ENCODE results near the gene DENND1A. TPM values are rescaled to one million over a fixed set of nuclear protein-coding genes. Genes with fewer than 3 reads are reported as not detected.
"Not testable (repeated sequence)": the region's sequence is repeated elsewhere in the genome, so short reads cannot be mapped to it uniquely, and the experiment has no call there.

Gene DENND1A, protein sequence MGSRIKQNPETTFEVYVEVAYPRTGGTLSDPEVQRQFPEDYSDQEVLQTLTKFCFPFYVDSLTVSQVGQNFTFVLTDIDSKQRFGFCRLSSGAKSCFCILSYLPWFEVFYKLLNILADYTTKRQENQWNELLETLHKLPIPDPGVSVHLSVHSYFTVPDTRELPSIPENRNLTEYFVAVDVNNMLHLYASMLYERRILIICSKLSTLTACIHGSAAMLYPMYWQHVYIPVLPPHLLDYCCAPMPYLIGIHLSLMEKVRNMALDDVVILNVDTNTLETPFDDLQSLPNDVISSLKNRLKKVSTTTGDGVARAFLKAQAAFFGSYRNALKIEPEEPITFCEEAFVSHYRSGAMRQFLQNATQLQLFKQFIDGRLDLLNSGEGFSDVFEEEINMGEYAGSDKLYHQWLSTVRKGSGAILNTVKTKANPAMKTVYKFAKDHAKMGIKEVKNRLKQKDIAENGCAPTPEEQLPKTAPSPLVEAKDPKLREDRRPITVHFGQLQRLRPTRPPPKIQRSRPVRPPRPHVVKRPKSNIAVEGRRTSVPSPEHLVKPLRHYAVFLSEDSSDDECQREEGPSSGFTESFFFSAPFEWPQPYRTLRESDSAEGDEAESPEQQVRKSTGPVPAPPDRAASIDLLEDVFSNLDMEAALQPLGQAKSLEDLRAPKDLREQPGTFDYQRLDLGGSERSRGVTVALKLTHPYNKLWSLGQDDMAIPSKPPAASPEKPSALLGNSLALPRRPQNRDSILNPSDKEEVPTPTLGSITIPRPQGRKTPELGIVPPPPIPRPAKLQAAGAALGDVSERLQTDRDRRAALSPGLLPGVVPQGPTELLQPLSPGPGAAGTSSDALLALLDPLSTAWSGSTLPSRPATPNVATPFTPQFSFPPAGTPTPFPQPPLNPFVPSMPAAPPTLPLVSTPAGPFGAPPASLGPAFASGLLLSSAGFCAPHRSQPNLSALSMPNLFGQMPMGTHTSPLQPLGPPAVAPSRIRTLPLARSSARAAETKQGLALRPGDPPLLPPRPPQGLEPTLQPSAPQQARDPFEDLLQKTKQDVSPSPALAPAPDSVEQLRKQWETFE
- 10 to 100 TPM; 10.6 to 24.0 (median 15.7) TPM for total RNA-seq
- 10 to 100 TPM in 1 of 2 donors, 1 to 10 TPM in 1; 9.8 to 14.7 TPM for polyA plus RNA-seq
- long read RNA-seq, donor 1, partial matches to known transcripts: 1 of 11 reads
- long read RNA-seq, donor 1, other reads (novel, unspliced or antisense): 9 of 11 reads
- long read RNA-seq, donor 2, partial matches to known transcripts: 1 of 16 reads
- long read RNA-seq, donor 2, other reads (novel, unspliced or antisense): 15 of 16 reads
- long read RNA-seq, donor 3, partial matches to known transcripts: 0 of 4 reads
- long read RNA-seq, donor 3, other reads (novel, unspliced or antisense): 4 of 4 reads

DNA sequence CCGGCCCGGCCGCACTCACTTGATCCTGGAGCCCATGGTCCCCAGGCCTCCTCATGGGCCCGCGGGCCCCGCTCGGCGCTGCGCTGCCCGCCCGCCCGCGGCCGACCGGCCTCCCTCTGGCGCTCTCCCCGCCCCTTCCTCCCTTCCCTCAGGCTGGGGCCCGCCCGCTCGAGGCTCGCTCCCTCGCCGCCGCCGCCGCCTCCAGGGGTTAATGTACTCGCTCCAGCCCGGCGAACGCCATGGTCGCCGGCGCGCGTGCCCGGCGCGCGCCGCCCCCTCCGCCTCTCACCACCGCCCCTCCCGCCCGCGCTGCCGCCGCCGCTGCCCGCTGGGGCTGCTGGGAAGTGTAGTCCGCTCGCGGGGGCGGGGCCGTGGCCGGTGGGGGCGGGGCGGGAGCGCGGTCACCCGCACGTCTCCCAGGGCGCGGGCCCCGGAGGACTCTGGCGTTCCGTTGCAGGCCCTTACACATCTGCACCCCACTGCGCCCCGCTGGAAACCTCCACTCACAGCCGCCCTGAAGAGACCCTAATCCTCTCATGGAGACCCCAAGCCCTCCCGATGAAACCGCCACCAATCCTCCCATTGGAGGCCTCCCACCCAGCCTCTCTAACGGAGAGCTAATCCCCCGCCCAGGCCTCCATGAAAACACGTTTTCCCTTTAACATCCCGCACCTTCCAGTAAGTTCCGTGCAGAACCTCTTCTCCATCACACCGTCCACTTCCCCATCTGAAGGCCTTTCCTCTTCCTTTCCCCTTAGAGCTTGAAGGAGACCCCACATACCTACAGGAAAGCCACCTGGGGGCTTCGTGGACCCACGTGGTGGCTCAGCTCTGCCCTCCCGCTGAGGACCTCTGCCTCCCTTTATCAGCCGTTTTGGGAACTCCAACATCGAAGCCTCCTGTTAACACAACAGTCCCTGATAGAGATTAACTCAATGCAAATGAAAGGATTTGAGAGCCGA is at the start of gene DENND1A:
TSS of gene DENND1A (minus strand) at position 257 of the 962 bp plus-strand sequence. CDS start at position 36, 221 bp downstream.
- DNase-seq: peak; percentile 93 to 96 (median 95)
- peak; percentile 78 to 98 (median 95) for ATAC-seq
- H3K4me3 ChIP-seq: peak within 1 kb of the TSS; percentile 63 to 94 (median 78)
- TF ChIP-seq, protein P1, sequence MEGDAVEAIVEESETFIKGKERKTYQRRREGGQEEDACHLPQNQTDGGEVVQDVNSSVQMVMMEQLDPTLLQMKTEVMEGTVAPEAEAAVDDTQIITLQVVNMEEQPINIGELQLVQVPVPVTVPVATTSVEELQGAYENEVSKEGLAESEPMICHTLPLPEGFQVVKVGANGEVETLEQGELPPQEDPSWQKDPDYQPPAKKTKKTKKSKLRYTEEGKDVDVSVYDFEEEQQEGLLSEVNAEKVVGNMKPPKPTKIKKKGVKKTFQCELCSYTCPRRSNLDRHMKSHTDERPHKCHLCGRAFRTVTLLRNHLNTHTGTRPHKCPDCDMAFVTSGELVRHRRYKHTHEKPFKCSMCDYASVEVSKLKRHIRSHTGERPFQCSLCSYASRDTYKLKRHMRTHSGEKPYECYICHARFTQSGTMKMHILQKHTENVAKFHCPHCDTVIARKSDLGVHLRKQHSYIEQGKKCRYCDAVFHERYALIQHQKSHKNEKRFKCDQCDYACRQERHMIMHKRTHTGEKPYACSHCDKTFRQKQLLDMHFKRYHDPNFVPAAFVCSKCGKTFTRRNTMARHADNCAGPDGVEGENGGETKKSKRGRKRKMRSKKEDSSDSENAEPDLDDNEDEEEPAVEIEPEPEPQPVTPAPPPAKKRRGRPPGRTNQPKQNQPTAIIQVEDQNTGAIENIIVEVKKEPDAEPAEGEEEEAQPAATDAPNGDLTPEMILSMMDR (IDR thresholded peaks at IDR 0.05): no peak
- peak in 1 of 2 donors; percentile 52 for TF ChIP-seq POLR2A (IDR thresholded peaks at IDR 0.05)
- peaks cover 0 to 47% (median 15%) of the 10 kb centered on the region in 12 donors for H3K4me1 ChIP-seq
- no peaks in the 10 kb centered on the region for H3K36me3 ChIP-seq
- no peaks in the 10 kb centered on the region for H3K27me3 ChIP-seq
- whole genome bisulfite sequencing, 4 donors: 7 to 35% (median 12%) methylated on average over 18 to 83 of the region's 83 CpGs
- intact Hi-C loops (cut with DNase I): loop anchor here in 3 of 10 donors (2.0 to 10.0 kb wide), 5 partner anchors 68 to 385 kb away; no protein-coding TSS in a partner anchor
- peak within 1 kb of the TSS in 11 of 12 donors; percentile 41 to 85 (median 70) for H3K27ac ChIP-seq
- no peaks in the 10 kb centered on the region for H3K9me3 ChIP-seq

DNA sequence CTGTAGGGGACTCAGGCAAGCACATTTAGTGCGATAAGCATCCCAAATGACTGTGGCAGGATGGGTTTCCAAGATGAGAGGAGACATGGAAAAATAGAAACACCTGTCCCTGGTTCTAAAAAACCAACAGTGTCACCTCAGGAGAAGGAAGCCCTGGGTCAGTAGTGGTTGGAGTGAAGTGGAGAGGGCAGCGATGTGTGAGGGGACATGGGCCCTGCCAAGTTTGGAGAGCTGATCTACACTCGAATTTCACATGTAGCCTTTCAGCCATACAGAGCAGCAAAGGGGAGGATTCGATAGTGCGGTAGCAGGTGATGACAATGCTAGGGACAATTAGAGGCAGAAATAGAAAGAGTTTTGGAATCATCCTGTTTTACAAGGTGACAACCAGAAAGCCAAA is 49.1 kb upstream of the DENND1A start:
- H3K4me3 ChIP-seq: no peak overlapping the region
- TF ChIP-seq, protein P1 (IDR thresholded peaks at IDR 0.05): no peak
- TF ChIP-seq POLR2A (IDR thresholded peaks at IDR 0.05): no peak
- no peak overlapping the region for H3K27ac ChIP-seq
- no peak for DNase-seq
- ATAC-seq: no peak
- no peaks in the 10 kb centered on the region for H3K4me1 ChIP-seq
- peaks cover 0 to 30% (median 16%) of the 10 kb centered on the region in 9 donors for H3K27me3 ChIP-seq
- no peaks in the 10 kb centered on the region for H3K36me3 ChIP-seq
- H3K9me3 ChIP-seq: no peaks in the 10 kb centered on the region
- intact Hi-C loops (cut with DNase I): loop anchor here in 2 of 10 donors (2.0 kb wide), 1 partner anchor 16 kb away; no protein-coding TSS in a partner anchor
- 85 to 88% (median 86%) methylated on average over 4 to 5 of the region's 5 CpGs for WGBS, 4 donors

DNA sequence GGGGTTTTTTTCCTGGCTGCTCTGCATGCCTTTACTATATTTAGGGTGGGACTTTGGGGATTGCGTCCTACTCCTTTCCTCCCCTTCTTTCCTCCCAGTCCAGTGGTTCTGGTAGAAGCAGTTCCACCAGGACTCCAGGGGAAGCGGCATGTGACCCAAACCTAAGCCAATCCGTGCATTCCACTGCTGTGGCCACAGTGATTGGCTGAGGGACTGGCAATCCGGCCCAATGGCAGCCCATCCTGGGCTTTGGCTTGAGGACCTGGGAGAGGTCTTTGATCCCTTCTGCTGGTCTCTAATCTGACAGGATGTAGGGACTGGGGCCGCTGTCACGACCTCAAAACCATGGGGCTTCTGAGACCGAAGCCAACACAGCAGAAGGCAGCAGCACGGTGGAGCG is 46.7 kb upstream of the DENND1A start:
- H3K4me3 ChIP-seq; H3K9me3 ChIP-seq; ATAC-seq; intact Hi-C loops (cut with DNase I); H3K27ac ChIP-seq; H3K36me3 ChIP-seq; H3K4me1 ChIP-seq; DNase-seq: not testable (repeated sequence)
- 62 to 71% methylated on average over 3 of the region's 9 CpGs; no CpG with 5 or more reads in 2 of the 4 donors for WGBS, 4 donors
- H3K27me3 ChIP-seq: peaks cover 0 to 24% (median 14%) of the 10 kb centered on the region in 9 donors

Data from heart left ventricle (tissue), 16 donors.